RCC 7860 (cell line): ENCODE data around the gene SREK1IP1.
"Not testable (repeated sequence)": the region's sequence is repeated elsewhere in the genome, so short reads cannot be mapped to it uniquely, and the experiment has no call there.

Experiments used
- DNase-seq: peaks from one replicate; pipeline ENCODE4 v3.0.0-alpha.2; 2015; ENCODE audit warnings: low spot score
- FAIRE-seq: peaks from 2 replicates; lab custom pipeline; 2012; peaks lifted over from hg19 to GRCh38; lab: Jason Lieb, UNC

Gene SREK1IP1

DNA sequence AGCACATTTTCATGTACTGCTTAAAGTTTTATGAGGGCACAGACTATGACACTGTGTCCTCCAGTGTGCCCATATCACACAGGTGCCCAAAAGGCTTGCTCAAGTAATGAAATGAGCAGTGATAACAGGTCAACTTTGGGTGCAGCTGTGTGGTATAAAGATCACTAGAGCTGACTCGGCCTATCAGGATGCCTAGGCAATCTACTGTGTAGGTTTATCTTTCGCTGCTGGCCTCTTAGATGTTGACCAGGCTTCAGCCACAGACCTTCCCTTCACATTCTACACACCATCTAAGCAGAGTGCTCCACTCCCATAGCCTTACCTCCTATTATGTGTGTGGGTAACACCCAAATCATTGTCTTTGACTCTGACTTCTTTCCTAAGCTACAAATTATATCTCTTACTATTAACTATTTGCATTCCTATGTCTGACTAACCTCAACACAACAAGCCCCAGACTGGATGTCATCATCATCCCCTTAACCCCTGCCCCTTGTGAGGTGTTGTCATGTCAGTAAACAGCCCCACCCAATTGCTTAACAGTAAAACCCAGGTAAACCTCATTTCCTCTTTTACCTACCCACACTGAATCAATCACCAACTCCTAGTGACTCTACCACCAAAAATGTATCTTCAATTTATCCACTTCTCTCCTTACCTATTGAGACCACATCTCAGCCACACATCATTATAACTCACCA lies 2.5 kb downstream of the SREK1IP1 start:
- DNase-seq, result no peak
- no peak for FAIRE-seq

DNA sequence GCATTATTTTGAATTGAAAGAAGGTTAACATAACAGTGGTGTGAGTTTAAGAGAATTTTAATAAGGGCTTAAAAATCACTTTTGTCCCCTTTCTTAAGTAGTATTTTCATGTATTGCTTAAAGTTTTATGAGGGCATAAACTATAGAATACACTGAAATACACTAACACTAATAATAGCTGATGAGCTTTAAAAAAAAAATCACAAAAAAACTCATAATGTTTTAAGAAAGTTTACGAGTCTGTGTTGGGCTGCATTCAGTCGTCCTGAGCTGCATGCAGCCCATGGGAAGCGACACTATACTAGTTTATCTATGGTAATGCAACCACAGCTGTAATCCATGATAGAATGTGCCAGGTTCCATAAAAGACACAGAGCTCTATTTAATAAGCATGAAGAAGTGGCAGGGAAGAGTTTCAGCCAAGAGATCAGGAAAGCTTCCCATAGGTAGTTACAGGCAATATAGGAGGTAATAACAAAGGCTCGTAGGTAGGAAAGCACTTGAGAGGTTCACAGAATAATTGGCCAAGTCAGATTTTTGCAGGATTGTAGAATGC lies 4.5 kb downstream of the SREK1IP1 start:
- no peak for DNase-seq
- no peak for FAIRE-seq

DNA sequence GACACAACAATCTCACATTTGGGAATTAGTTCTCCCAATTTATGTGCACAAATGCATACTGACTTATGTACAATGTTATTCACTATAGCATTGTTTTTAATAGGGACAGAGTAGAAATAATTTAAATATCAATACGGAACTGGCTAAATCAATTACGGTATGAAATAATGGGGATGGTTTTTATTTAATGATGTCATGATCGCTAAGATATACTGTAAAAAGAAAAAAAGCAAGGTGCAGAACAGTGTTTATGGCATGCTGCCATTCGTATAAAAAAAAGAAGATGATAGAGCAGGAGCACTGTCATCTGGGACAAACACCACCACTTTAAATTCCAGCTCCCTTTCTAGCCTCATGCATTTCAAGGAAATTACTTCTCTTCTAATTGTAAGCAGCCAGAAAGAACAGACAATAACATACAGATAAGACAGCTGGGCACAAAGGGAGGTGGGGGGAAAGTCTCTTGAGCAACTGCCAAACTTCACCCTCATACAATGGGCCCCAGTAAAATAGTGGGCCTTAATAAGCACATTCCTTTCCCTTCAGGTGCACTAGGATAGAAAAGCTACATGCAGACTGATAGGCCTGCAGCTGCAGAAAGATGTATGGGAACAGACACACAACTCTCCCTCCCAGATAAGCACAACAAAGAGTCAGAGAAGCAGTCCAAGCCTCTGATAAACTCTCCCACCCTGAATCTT lies 8.4 kb downstream of the SREK1IP1 start:
- DNase-seq, result no peak

DNA sequence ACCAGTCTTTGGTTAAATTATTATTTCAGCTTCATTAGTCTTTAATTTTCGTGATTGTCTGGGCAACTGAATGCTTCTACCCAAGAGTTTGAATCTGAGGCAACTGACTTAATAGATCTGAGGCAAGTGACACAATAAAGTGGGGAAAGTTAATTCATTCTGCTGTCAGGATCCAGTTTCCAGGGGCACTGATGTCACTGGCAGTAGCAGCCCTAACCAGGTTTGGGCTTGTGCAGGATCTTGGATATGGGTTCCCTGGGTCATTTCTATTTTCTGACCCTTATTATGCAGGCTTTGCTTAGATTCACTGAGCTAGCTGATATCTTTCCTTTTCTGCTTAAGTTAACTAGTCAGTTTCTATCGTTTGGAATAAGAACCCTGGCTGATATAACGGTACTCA lies 9.6 kb downstream of the SREK1IP1 start:
- FAIRE-seq, result no peak
- DNase-seq, result no peak

More for the DNA sequence above, 8.4 kb downstream of the SREK1IP1 start:
- no peak for FAIRE-seq

DNA sequence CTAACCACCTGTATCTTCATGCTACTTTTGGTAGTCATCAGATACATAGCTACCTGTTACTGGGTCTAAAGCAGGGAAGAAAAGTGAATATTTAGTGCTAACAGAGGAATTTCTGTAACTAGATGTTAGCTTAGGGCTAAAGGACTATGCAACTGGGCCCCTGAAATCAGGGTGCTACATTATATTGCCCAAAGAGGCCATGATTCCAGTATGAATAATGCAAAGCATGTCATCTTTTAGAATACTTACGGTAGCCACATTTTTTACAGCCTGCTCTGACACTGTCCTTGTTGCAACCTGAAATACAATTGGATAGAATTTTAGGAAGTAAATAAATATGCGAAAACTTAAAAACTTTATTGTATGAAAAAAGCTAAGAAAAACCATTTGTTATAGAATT lies 14.4 kb downstream of the SREK1IP1 start:
- DNase-seq (no peak), FAIRE-seq (no peak)

DNA sequence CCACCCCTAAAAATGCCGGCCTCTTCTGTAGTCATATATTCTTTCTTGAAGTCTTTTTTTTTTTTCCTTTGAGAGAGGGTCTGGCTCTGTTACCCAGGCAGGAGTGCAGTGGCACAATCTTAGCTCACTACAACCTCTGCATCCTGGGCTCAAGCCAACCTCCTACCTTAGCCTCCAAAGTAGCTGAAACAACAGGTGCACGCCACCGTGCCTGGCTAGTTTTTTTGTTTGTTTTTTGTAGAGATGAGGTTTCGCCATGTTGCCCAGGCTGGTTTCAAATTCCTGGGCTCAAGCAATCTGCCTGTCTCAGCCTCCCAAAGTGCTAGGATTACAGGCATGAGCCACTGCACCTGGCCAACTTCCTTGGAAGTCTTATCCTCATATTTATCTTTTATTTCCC lies 19.1 kb downstream of the SREK1IP1 start:
- no peak for FAIRE-seq
- no peak for DNase-seq

DNA sequence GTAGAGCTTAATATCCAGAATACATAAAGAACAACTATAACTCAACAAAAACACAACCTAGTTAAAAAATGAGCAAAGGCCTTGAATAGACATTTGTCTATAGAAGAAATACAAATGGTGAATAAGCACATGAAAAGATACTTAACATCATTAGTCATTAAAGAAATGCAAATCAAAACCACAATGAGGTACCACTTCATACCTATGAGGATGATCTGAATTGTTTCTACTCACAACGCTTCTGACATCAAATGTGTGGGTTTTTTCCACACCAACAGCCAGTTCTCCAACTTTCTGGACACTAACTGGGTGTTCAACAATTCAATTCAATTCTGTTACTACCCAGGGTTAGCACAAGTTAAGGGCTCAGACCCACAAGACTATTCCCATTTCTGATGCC lies 22.0 kb downstream of the SREK1IP1 start:
- FAIRE-seq (no peak), DNase-seq (no peak)

DNA sequence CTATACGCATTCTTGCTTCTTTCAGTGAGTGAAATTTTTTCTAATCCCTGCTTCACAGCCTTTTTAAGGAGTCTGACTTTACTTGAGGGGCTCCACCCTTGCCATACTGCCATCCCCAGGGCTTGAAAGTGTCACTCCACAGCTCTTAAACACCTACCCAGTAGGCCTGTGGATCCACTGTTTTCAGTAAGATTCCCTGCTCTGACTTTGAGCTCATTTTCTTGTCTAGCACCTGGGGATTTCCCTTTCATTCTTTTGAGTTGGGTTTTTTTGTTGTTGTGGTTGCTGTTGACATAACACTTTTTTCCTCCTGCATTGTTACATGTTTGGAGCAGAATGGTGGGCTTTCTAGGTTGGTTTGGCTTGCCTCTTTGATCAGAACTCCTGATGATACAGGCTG lies 23.6 kb downstream of the SREK1IP1 start:
- FAIRE-seq, result no peak
- no peak for DNase-seq

DNA sequence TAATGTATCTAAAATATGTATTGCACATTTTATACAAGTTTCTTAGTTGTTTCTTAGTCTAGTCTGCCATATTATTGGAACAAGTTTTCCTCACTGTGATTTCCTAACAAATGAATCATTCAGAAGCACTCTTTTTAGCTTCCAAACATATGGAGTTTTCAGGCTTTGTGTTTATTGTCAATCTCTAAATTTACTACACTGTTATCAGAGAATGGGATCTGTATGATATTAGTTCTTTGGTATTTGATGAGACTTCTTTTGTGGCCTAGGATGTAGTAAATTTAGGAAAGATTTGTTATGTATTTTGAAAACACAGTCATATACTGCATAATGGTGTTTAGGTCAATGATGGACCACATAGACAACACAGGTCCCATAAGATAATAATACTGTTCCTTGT lies 25.7 kb downstream of the SREK1IP1 start:
- DNase-seq (no peak), FAIRE-seq (no peak)

DNA sequence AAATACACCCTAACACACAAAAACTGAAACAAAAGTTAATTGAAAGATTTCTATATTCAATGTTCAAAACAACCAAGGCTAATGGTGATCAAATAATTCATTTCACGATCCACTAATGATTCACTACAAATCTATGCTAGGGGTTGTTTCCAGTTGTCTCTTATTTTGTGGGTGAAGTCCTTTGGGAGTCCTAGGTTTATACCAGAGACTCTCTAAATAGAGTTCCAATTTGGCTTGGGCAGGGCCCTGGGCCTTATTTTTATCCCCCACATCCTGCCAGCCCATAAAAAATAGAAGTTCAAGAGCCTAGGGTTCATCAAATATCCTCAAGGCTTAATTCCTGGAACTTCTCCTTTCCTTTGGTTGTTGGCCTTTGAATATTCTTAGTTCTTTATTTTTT lies 26.1 kb downstream of the SREK1IP1 start:
- no peak for DNase-seq
- no peak for FAIRE-seq

DNA sequence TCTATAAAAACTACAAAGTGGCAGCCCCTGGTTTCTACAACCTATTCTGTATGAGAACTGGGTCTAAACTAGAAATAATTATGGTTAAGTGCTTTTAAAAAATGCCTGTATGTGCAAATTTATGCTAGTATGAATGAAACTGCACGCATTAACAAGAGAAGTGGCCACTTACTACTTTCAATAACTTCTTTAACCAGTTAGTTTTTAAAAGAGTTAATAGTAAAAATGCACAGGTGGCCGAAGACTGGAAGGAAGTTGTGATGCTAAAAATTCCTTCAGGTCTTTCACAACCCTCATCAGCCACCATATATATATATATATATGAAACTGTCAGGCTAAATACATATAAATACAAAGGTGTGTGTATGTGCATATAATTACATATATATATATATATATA lies 41.3 kb downstream of the SREK1IP1 start:
- DNase-seq, result no peak
- no peak for FAIRE-seq

DNA sequence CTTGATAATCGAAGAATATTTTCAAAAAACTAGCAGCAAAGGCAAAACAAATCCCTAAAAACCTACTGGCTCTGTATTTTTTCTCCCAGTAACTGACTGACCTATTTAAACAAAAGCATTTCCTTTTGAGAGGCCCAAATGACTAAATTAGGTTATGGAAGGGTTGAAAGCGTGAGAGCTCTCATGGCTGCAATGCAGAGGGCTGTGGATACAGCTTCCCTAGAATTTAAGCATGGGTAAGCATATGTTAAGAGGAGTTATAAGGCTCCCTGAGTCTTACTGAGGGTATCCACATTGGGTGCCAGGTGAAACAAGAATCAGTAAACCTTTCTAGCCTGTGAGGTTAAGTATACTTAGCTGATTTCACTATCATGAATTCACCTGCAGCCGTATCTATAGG lies 45.9 kb downstream of the SREK1IP1 start:
- FAIRE-seq, result no peak
- DNase-seq, result no peak

DNA sequence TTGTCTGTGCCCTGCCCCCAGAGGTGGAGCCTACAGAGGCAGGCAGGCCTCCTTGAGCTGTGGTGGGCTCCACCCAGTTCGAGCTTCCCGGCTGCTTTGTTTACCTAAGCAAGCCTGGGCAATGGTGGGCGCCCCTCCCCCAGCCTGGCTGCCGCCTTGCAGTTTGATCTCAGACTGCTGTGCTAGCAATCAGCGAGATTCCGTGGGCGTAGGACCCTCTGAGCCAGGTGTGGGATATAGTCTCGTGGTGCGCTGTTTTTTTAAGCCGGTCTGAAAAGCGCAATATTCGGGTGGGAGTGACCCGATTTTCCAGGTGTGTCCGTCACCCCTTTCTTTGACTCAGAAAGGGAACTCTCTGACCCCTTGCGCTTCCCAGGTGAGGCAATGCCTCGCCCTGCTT lies 54.0 kb downstream of the SREK1IP1 start:
- FAIRE-seq, DNase-seq: not testable (repeated sequence)

DNA sequence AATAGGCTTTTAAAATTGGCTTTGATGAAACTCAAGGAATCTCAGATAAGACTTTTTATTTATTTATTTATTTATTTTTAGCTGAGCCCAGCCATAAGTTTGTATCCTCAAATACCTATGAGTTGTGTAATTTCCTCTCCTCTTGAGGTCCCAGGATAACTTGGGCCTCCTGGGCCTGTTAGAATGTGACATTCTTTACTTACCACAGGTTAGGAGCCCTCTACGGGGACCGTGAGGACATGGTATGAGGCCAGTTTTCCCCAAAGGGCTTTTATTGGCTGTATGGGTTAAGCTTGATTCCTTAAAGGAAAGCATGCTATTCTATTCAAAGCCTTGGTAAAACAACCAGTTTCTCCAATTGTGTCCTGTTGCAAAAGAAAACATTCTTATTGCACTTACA lies 61.3 kb downstream of the SREK1IP1 start:
- no peak for DNase-seq
- FAIRE-seq, result no peak

DNA sequence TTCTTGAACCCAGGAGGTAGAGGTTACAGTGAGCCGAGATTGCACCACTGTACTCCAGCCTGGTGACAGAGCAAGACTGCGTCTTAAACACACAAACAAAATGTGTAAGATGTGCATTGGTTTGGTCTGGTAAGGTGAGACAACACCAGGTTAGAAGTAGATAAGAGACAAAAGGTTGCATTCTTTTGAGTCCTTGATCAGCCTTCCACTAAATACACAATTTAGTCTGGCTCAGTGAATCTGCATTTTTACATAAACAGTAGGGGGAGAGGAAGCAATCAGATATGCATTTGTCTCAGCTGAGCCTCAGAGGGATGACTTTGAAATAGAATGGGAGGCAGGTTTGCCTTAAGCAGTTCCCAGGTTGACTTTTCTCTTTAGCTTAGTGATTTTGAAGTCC lies 62.4 kb downstream of the SREK1IP1 start:
- not testable (repeated sequence) for FAIRE-seq, DNase-seq

DNA sequence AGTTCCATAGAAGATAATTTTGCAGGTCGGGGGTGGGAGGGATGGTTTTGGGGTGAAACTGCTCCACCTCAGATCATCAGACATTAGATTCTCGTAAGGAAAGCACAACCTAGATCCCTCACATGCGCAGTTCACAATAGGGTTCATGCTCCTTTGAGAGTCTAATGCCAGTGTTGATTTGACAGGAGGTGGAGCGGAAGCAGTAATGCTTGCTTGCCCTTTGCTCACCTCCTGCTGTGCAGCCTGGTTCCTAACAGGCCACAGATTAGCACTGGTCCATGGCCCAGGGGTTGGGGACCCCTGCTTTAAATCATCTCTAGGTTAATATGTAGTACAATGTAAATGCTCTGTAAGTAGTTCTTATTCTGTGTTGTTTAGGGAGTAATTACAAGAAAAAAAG lies 67.7 kb downstream of the SREK1IP1 start:
- DNase-seq (no peak), FAIRE-seq (no peak)

DNA sequence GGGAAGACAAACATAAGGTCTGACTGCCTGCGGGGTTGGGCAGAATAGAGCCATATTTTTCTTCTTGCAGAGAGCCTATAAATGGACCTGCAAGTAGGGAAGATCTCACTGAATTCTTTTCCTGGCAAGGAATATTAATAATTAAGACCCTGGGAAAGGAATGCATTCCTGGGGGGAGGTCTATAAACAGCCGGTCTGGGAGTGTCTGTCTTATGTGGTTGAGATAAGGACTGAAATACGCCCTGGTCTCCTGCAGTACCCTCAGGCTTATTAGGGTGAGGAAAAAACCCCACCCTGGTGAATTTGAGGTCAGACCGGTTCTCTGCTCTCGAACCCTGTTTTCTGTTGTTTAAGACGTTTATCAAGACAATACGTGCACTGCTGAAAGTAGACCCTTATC lies 72.1 kb downstream of the SREK1IP1 start:
- not testable (repeated sequence) for DNase-seq, FAIRE-seq

DNA sequence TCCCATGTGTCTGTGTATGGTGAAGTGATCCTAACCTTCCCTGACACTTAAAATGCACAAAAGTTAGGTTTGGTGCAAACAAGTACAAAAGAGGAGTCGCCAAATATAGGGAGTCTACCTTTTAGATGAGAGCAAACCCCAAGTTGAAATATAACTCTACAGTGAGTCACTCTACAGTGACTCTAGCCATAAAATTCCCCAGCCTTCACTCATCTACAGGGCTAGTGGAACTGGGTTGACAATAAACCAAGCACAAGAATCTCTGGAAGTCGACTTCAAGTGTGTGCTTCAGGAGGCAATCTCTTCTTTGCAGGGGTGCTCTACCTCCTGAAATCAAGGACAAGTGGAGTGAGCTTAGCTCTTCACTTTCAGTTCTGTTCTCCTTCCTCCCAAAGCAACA lies 74.9 kb downstream of the SREK1IP1 start:
- FAIRE-seq, result no peak
- DNase-seq, result no peak

DNA sequence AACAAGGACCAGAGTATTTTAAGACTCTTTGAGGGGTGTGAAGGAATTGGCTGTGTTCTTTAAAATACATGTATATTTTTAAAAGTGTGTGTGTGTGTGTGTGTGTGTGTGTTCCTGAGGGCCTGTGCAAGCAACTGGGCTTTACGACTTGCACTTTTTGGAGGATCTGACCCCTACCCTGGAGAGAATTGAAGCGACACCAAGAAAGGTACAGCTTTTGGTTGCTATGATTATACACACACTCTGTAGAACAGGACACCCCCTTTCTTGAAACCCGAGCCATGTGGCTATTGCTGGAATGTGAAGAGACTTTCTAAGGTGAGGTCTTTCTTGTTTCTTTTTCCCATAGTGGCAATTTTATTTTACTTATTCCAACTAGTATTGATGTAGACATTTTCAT lies 77.2 kb downstream of the SREK1IP1 start:
- no peak for DNase-seq
- FAIRE-seq, result no peak

DNA sequence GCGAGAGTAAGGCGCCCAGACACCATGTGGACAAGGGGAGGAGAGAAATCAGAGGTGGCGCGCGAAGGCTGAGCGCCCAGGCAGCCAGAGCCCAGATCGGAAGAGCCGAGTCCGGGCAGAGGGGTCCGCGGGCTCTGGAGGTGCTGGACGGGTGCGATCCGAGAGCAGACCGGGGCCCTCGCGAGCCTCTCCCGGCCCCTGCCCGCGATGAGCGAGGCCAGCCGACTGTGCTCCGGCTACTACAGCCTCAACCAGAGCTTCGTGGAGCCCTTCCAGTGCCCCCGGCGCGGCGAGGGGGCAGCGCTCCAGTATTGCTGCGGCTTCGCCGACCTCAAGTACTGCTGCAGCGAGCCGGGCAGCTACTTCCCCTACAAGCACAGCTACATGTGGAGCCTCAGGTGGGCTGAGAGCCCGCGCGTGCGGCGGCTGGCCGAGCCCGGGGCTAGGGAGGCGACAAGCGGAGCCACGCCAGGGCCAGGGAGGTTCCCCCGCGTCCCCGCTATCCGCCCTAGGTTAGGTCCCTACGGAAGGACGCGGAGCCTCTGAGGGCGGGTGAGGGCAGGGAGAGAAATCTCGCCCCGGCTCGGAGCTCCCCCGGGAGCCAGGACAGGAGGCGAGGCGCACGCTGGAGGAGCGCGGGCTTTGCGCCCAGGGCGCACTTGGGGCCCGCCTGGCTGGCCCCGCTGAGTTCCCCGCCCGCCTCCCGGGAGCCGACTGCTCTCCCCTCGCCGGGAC lies 77.9 kb downstream of the SREK1IP1 start, which contains the start of gene SHISAL2B:
SHISAL2B (plus strand) TSS at position 87 of the 735 bp plus-strand sequence; CDS start at position 208, 121 bp downstream.
- FAIRE-seq, result no peak
- no peak for DNase-seq

DNA sequence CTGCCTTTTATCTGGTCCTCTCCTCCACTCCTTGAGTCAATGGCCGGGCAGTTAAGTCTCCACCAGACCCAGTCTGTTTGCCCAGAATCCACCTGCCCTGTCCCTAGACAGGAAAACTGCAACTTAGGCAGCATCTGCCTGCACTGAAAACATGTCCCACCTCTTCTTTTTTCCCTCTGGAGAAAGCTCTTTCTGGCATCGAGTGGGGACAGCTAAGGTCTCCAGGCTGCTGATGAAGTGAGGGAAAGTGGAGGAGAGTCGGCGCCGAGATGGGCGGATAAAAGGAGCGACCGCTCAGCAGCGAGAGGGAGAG lies 78.4 kb downstream of the SREK1IP1 start:
- no peak for DNase-seq
- FAIRE-seq, result no peak

DNA sequence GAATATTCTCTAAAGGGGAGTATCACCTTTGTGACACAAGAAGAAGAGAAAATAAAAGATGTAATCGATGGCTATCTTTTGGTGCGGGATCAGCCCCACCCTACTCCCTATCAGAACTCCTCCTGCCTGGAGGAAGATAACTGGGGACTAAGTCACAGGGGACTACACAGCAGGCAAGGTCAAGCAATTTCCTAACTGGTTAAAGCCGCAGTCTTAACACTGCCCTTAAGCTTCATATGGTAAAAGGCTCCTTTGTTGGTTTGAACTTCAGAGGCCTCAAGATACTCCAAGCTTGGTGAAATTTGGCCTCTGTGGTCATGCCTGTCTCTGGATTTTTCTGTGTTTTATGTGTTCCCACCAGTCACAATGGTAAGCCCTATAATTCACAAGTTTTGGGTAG lies 79.5 kb downstream of the SREK1IP1 start:
- FAIRE-seq (no peak), DNase-seq (no peak)
